DMS114 treated with DMSO at 0.1 percent for 48 hours (cell line): Measurements from ENCODE around the gene LCAT.
"Not testable (repeated sequence)": the region's sequence is repeated elsewhere in the genome, so short reads cannot be mapped to it uniquely, and the experiment has no call there.

ENCODE experiments used
- DNase-seq: peaks from one replicate; lab custom pipeline; 2025; ENCODE audit not compliant: unreplicated experiment; lab: John Stamatoyannopoulos, UW

LCAT gene

DNA sequence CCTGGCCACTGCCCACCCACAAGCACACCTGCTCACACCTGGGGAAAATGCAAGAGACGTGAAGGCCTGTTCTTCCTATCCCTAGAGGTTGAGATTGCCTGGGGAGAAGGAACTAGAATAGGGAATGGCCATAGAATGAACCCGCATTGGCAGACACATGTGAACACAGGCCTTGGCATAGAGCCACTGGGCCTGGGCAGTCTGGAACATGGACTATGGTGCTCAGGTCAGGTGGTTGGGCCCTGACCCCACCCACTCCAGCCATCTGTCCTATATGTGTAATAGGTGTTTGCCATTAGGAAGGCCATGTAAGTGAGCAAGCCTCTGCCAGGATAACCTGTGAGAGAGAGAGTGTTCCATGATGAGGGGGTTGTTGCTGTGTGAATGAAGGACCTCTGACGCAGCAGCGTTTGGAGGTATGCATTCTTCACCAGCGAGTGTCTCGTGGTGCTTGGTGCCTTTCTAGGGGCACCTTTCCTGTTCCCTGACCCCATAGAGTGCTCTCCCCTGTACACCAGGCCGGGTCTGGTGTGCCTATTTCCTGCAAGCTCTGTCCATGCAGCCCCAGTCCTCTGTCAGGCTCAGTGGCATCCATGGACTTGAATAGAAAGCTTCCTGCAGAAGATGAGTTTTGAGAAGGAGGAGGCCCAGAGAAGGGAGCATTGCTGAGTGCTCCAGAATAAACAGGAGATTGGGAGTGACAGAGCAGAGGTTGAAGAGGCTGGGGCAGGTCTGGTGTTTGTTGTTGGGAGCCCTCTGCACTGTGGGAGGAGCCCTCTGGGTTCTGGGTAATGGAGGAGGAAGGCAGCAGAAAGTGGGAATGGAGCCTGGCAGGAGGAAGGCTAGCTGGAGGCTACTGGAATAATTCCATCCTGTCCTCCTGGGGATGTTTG is 27.8 kb downstream of the LCAT start:
- DNase-seq: no peak

- not testable (repeated sequence) for DNase-seq
These were observed 28.5 kb downstream of the LCAT start for GRCh38 chr16:67915496-67915769.

GRCh38 chr16:67914758-67915495 is 29.0 kb downstream of the LCAT start:
- no peak for DNase-seq

GRCh38 chr16:67910158-67910557 is 33.8 kb downstream of the LCAT start:
- DNase-seq: no peak

DNA sequence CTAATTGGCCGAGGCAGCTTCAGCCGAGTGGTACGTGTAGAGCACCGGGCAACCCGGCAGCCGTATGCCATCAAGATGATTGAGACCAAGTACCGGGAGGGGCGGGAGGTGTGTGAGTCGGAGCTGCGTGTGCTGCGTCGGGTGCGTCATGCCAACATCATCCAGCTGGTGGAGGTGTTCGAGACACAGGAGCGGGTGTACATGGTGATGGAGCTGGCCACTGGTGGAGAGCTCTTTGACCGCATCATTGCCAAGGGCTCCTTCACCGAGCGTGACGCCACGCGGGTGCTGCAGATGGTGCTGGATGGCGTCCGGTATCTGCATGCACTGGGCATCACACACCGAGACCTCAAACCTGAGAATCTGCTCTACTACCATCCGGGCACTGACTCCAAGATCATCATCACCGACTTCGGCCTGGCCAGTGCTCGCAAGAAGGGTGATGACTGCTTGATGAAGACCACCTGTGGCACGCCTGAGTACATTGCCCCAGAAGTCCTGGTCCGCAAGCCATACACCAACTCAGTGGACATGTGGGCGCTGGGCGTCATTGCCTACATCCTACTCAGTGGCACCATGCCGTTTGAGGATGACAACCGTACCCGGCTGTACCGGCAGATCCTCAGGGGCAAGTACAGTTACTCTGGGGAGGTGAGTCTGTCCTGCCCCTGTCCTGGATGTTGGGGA is 34.7 kb downstream of the LCAT start:
- no peak for DNase-seq

DNA sequence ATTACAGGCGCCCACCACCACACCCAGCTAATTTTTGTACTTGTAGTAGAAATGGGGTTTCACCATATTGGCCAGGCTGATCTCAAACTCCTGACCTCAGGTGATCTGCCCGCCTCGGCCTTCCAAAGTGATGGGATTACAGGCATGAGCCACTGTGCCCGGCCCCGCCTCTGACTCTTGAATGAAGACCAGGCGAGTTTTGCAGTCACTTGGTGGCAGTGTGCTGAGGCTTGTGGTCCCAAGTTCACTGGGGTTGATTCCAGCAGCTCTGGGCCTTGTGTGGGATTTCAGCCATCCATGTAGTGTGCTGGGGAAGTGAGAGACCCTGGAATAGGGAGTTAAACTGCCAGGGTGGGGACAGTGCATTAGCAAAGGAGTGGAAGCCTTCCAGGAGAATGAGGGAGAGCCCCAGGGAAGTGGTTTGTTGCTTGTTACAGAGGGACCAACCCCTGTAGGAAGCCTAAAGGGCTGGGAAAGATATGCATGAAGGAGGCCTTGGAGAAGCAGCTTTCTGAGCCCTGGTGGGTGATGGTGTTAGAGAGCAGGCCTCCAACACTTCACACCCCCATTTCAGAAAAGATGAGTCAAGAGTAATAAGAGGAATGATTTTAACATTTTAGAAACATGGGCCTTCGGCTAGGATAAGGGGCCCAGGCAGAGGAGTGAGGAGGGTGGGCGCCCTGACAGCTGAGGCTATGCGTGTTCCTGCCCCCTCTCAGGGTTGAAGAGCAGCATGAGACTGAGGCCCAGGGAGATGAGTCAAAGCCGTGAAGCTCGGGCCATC is 36.3 kb downstream of the LCAT start:
- DNase-seq: no peak

- DNase-seq: no peak
These were observed 41.1 kb downstream of the LCAT start for GRCh38 chr16:67902831-67903230.

GRCh38 chr16:67901734-67902133 is 42.2 kb downstream of the LCAT start:
- no peak for DNase-seq

- DNase-seq: no peak
These were observed 46.7 kb downstream of the LCAT start for GRCh38 chr16:67897231-67897630.

- no peak for DNase-seq
These were observed 50.0 kb downstream of the LCAT start for GRCh38 chr16:67893743-67894399.

- DNase-seq: peak; percentile 99
These were observed 50.8 kb downstream of the LCAT start, which contains the start of gene PSKH1 for GRCh38 chr16:67892899-67893742. PSKH1 (plus strand) TSS chr16:67893254; CDS start chr16:67908750, 15,496 bp downstream.

GRCh38 chr16:67892375-67892774 is 51.5 kb downstream of the LCAT start:
- no peak for DNase-seq
